CD8-positive, alpha-beta memory T cell (primary cell): ENCODE results near the gene MEN1. TPM values are rescaled to one million over a fixed set of nuclear protein-coding genes. Genes with fewer than 3 reads are reported as not detected.

Source experiments
- CTCF ChIA-PET: fragments of 350-600 bp; sonication (Branson Sonifier 250); formaldehyde crosslinking; loops from one replicate; lab custom pipeline; 2021; ENCODE audit warnings: antibody characterized with exemption; lab: Charles Lee
- POLR2A ChIA-PET: fragments of 350-600 bp; sonication (Branson Sonifier 250); formaldehyde crosslinking; loops from one replicate; lab custom pipeline; 2021; ENCODE audit warnings: antibody characterized with exemption; lab: Charles Lee
- DNase-seq, 5 donors: peaks; one replicate each; pipeline versions ENCODE4 v3.0.0 to v3.0.0-alpha.2; 2020 to 2022; ENCODE audit warnings: mixed read lengths in 1 of 5
- H3K27ac ChIP-seq: one replicate; pipeline ENCODE4 v1.7.0; 2013; ENCODE audit warnings: low read depth, mild to moderate bottlenecking, low read length, moderate library complexity
- H3K27me3 ChIP-seq: 2 replicates; pipeline ENCODE4 v1.7.0; 2013; ENCODE audit warnings: low read length, mild to moderate bottlenecking; ENCODE audit not compliant: insufficient read depth, poor library complexity, severe bottlenecking
- H3K36me3 ChIP-seq: 2 replicates; pipeline ENCODE4 v1.7.0; 2013; ENCODE audit warnings: mild to moderate bottlenecking, low read length, moderate library complexity; ENCODE audit not compliant: insufficient read depth
- H3K4me1 ChIP-seq: 2 replicates; pipeline ENCODE4 v1.7.0; 2013; ENCODE audit warnings: mild to moderate bottlenecking, low read length, moderate library complexity; ENCODE audit not compliant: insufficient read depth
- H3K4me3 ChIP-seq: 2 replicates; pipeline ENCODE4 v1.7.0; 2013; ENCODE audit warnings: mild to moderate bottlenecking, low read length
- H3K9me3 ChIP-seq: 2 replicates; pipeline ENCODE4 v1.7.0; 2013; ENCODE audit warnings: mild to moderate bottlenecking, low read length
- H3K27ac Mint-ChIP-seq, 8 donors: one replicate each; pipeline ENCODE4 v1.8.0; 2020 to 2021; ENCODE audit warnings: mixed read lengths in 8 of 8, mild to moderate bottlenecking in 6 of 8, inconsistent platforms in 3 of 8, moderate library complexity in 3 of 8
- H3K27me3 Mint-ChIP-seq, 2 donors: one replicate each; pipeline ENCODE4 v1.8.0; 2020 to 2021; ENCODE audit warnings: mixed read lengths in 2 of 2, mild to moderate bottlenecking in 1 of 2, moderate library complexity in 1 of 2
- H3K36me3 Mint-ChIP-seq, 3 donors: one replicate each; pipeline ENCODE4 v1.8.0; 2020 to 2021; ENCODE audit warnings: mixed read lengths in 3 of 3, inconsistent platforms in 1 of 3, mild to moderate bottlenecking in 1 of 3
- H3K4me1 Mint-ChIP-seq, 3 donors: one replicate each; pipeline ENCODE4 v1.8.0; 2020 to 2021; ENCODE audit warnings: mixed read lengths in 3 of 3, inconsistent platforms in 1 of 3, mild to moderate bottlenecking in 1 of 3
- H3K4me3 Mint-ChIP-seq, 7 donors: one replicate each; pipeline ENCODE4 v1.8.0; 2020 to 2021; ENCODE audit warnings: mixed read lengths in 7 of 7, mild to moderate bottlenecking in 6 of 7, moderate library complexity in 4 of 7, inconsistent platforms in 2 of 7
- H3K9me3 Mint-ChIP-seq, 5 donors: one replicate each; pipeline ENCODE4 v1.8.0; 2020 to 2022; ENCODE audit warnings: mixed read lengths in 5 of 5, mild to moderate bottlenecking in 3 of 5, moderate library complexity in 2 of 5, inconsistent platforms in 1 of 5
- polyA plus RNA-seq: library from polyadenylated mRNA; unstranded; fragments of 300-500 nt; fragmentation: Illumina TruSeq; gene quantifications from one replicate; pipeline ENCODE4 v1.2.3, GENCODE V29; 2021
- total RNA-seq, 2 experiments: library from RNA; stranded (reverse); gene quantifications; one replicate each; pipeline ENCODE4 v1.2.3, GENCODE V29; 2021

Gene MEN1
- total and polyA plus RNA-seq, 3 experiments from 2014 or later = 45.0 to 47.7 (median 45.8) TPM

DNA sequence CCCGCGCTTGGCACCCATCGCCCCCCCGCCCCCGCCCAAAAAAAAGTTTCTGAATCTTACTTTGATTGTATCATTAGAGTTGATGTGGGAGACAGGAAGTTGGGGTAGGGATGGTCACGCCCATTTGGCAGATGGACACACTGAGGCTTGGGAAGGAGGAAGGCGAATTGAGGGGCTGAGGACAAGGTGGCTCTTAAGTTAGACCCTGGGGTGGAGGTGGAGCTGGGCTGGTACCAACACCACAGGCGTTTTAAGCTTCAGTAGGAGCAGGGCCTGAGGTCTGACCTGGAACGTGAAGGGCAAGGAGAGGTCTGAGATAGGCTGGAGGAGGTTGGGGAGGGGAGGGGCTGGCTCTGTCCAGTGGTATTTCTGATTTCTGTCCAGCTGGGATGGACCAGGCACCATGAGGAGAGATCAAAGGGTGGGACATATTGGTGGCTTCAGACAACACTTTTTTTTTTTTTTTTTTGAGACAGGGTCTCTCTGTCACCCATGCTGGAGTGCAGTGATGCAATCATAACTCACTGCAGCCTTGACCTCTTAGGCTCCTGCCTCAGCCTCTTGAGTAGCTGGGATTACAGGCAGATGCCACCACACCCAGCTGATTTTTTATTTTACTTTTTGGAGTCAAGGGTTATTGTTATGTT, 34.9 kb upstream of the MEN1 start:
- ChIA-PET POLR2A (interaction anchor here (0.7 to 1.5 kb wide), 6 partner anchors 20 to 101 kb away, joined by 3 to 7 read pairs (median 4); partner anchors contain the start of genes EHD1, RASGRP2 and SF1), CTCF (interaction anchor here (0.6 to 32.1 kb wide), 7 partner anchors 18 to 660 kb away, joined by 3 to 1256 read pairs (median 7); partner anchors contain the start of genes EHD1 and RASGRP2)
- Mint-ChIP-seq H3K4me3 (peak overlapping the region; percentile 32 to 80 (median 69)), H3K27ac (peak overlapping the region; percentile 50 to 91 (median 78)), H3K4me1 (peaks cover 36 to 50% (median 44%) of the 10 kb centered on the region in 3 donors), H3K9me3 (no peaks in the 10 kb centered on the region), H3K36me3 (peaks cover 0 to 1% (median 0%) of the 10 kb centered on the region in 3 donors), H3K27me3 (no peaks in the 10 kb centered on the region)
- no peak for DNase-seq
- Histone ChIP-seq H3K27ac (peak overlapping the region; percentile 38), H3K27me3 (no peaks in the 10 kb centered on the region), H3K9me3 (no peaks in the 10 kb centered on the region), H3K36me3 (no peaks in the 10 kb centered on the region), H3K4me3 (peak overlapping the region; percentile 60), H3K4me1 (peaks cover 47% of the 10 kb centered on the region)

DNA sequence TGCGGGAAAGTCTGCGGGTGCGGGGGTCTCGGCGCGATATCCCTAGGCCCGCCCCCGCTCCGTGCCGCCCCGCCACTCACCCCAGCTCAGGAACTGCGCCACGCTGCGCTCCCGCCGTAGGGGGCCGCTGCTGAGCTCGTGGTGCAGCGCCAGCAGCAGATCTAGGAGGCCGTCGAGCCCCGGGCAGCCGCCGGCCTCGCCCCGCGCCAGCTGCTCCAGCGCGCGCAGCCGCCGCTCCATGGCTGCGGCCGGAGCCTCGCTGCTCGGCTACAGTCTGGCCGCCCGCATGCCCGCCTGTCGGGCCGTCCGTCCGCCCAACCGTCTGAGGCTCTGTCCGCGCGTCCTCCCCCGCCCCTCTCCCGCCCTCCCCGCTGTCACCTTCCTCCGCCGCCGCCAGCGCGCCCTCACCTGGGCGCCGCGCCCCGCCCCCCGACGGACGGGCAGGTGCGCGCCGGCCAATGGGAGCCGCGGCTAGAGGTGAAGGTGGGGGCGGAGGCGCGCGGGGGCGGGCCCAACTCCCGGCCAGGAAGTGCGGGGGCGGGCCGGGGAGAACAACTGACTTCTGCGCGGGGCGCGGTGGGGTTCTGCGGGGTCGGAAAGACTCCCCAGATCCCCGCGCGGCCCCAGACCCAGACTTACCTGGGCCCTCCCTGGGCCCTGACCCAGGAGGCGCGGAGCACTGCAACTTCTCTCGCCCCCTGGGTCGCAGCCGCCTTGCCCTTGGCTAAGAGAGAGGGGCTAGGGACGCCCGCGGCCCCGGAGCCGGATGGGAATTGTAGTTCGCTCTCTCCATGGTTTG, 34.2 kb upstream of the MEN1 start, which contains the start of gene CDC42BPG:
Gene CDC42BPG, minus strand, starts transcription at position 324 of the 799 bp plus-strand sequence. Its CDS starts 84 bp downstream, at position 240.
- H3K9me3 Mint-ChIP-seq = no peaks in the 10 kb centered on the region
- peaks cover 43% of the 10 kb centered on the region for H3K4me1 ChIP-seq
- H3K4me1 Mint-ChIP-seq = peaks cover 33 to 42% (median 37%) of the 10 kb centered on the region in 3 donors
- no peaks in the 10 kb centered on the region for H3K9me3 ChIP-seq
- DNase-seq = peak; percentile 65 to 83 (median 74)
- ChIA-PET CTCF (interaction anchor here (0.7 to 32.1 kb wide), 14 partner anchors 8 to 180 kb away, joined by 3 to 1256 read pairs (median 3); partner anchors contain the start of genes EHD1, MEN1 and RASGRP2), POLR2A (interaction anchor here (0.7 to 1.5 kb wide), 13 partner anchors 9 to 170 kb away, joined by 3 to 7 read pairs (median 4); partner anchors contain the start of genes ARL2, EHD1, MEN1 and RASGRP2)
- peak within 1 kb of the TSS; percentile 77 to 90 (median 85) for H3K4me3 Mint-ChIP-seq
- no peaks in the 10 kb centered on the region for H3K36me3 ChIP-seq
- peak within 1 kb of the TSS; percentile 53 to 93 (median 81) for H3K27ac Mint-ChIP-seq
- peak within 1 kb of the TSS; percentile 60 for H3K4me3 ChIP-seq
- H3K27ac ChIP-seq = peak within 1 kb of the TSS; percentile 47
- H3K27me3 Mint-ChIP-seq = no peaks in the 10 kb centered on the region
- peaks cover 0 to 4% (median 0%) of the 10 kb centered on the region in 3 donors for H3K36me3 Mint-ChIP-seq
- no peaks in the 10 kb centered on the region for H3K27me3 ChIP-seq

DNA sequence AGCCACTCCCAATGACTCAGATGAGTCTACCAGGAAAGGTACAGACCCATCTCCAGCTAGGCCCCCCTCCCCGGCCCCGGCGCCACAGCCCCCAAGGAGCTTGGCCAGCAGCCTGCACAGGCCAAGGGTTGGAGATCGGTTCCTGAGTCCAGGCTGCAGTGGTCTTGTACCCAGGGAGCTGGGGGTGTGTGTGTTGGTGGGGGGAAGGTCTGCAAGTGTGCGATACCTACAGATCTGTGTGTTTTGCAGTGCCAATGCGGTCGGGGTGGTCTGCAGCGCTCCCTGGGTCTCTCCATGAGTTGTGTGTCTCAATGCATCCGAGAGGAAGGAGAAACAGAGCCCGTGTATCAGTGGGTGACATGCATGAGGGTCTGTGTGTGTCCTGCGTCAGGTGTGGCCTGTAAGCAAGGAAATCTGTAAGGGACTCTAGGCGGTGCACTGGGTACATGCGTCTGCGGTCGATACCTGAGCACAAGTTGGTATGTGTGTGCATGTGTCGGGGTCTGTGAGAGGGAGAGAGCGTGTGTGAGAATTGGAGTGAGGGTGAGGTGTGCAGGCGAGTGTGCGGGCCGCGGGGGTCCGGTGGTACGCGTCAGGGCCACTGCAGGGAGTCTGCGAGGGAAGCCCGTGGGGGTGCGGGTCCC, 33.5 kb upstream of the MEN1 start:
- no peaks in the 10 kb centered on the region for H3K27me3 ChIP-seq
- no peaks in the 10 kb centered on the region for H3K27me3 Mint-ChIP-seq
- H3K9me3 Mint-ChIP-seq = no peaks in the 10 kb centered on the region
- H3K27ac Mint-ChIP-seq = peak overlapping the region in 6 of 8 donors; percentile 53 to 93 (median 74)
- peak overlapping the region; percentile 60 for H3K4me3 ChIP-seq
- peaks cover 28 to 35% (median 30%) of the 10 kb centered on the region in 3 donors for H3K4me1 Mint-ChIP-seq
- ChIA-PET POLR2A (interaction anchor here (0.6 to 1.5 kb wide), 12 partner anchors 9 to 543 kb away, joined by 3 to 7 read pairs (median 4); partner anchors contain the start of genes ARL2, EHD1, MEN1 and RASGRP2), CTCF (interaction anchor here (0.7 to 32.1 kb wide), 13 partner anchors 8 to 181 kb away, joined by 3 to 1256 read pairs (median 3); partner anchors contain the start of genes EHD1, MEN1 and RASGRP2)
- H3K36me3 ChIP-seq = no peaks in the 10 kb centered on the region
- peak overlapping the region; percentile 77 to 90 (median 85) for H3K4me3 Mint-ChIP-seq
- H3K9me3 ChIP-seq = no peaks in the 10 kb centered on the region
- peaks cover 0 to 9% (median 0%) of the 10 kb centered on the region in 3 donors for H3K36me3 Mint-ChIP-seq
- peak in 1 of 5 donors; percentile 25 for DNase-seq
- H3K27ac ChIP-seq = peak overlapping the region; percentile 47
- peaks cover 35% of the 10 kb centered on the region for H3K4me1 ChIP-seq

DNA sequence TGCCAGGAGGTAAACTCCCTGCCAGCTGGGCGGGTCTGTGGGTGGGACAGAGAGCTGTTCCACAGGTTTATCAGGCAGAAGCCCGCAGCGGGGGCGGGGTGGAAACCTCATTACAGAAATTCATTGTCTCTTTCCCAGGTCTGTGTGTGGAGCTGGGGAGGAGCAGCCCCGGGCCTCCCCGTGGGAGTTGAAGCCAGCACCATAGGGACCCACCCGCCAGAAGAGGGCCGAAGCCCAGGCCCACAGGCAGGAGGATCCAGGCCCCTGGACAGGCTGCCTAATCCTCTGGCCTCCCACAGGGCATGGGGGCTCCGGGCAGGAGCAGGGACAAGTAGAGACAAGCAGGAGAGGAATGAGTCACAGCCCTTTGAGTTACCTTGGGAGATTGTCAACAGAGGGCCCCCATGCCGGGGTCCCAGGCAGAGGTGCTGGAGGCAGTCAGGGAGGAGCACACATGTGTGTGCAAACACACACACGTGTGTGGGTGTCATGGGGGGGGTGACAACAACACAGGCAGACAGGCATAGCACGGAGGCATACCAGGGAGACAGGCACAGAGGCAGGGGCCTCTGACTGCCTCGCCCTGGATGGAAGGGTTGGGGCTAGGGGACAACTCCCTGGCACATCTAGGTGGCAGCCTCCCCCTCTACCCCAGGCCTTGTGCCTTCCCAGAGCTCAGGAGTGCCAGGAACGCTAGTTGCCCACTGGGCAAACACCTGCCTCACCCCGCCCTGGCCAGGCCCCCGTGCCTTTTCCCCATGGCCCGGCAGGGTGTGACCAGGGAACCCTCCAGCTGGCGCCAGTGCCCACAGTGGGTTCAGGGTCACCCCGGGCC, 32.7 kb upstream of the MEN1 start:
- POLR2A ChIA-PET = interaction anchor here (0.6 to 1.5 kb wide), 3 partner anchors 98 to 542 kb away, joined by 3 to 6 read pairs (median 4); partner anchors contain the start of gene RASGRP2
- no peak for DNase-seq
- Mint-ChIP-seq H3K4me1 (peaks cover 20 to 28% (median 22%) of the 10 kb centered on the region in 3 donors), H3K27me3 (no peaks in the 10 kb centered on the region), H3K9me3 (no peaks in the 10 kb centered on the region), H3K36me3 (peaks cover 0 to 12% (median 0%) of the 10 kb centered on the region in 3 donors), H3K4me3 (peak overlapping the region; percentile 36 to 85 (median 76)), H3K27ac (peak overlapping the region in 3 of 8 donors; percentile 68 to 83 (median 70))
- Histone ChIP-seq H3K9me3 (no peaks in the 10 kb centered on the region), H3K4me1 (peaks cover 28% of the 10 kb centered on the region), H3K27me3 (no peaks in the 10 kb centered on the region), H3K4me3 (no peak overlapping the region), H3K27ac (peak overlapping the region; percentile 47), H3K36me3 (no peaks in the 10 kb centered on the region)
- CTCF ChIA-PET = interaction anchor here (0.7 to 32.1 kb wide), 4 partner anchors 20 to 58 kb away, joined by 3 to 1256 read pairs (median 160); partner anchors contain the start of genes EHD1 and MEN1

DNA sequence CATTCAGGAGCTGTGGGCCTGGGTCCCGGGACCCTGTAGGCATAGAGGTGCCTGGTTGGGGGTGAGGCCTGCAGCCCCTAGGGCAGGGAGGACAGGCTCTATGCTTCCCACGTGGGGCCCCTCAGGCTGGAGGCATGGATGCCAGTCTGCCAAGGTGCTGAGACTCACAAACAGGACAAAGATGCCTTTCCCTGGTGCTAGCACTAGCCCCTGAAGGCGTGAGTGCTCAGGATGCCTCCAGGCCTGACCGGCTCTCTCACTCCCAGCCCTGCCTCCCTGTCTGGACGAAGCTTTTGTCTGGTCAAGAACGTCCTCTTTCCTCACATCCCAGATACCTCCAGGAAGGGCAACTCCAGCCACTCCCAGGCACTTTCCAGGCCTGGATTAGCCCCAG, 32.0 kb upstream of the MEN1 start:
- Histone ChIP-seq H3K27me3 (no peaks in the 10 kb centered on the region), H3K9me3 (no peaks in the 10 kb centered on the region), H3K4me1 (peaks cover 21% of the 10 kb centered on the region), H3K36me3 (no peaks in the 10 kb centered on the region), H3K4me3 (no peak overlapping the region), H3K27ac (peak overlapping the region; percentile 47)
- no peak for DNase-seq
- Mint-ChIP-seq H3K9me3 (no peaks in the 10 kb centered on the region), H3K36me3 (peaks cover 0 to 13% (median 0%) of the 10 kb centered on the region in 3 donors), H3K4me1 (peaks cover 17 to 23% (median 18%) of the 10 kb centered on the region in 3 donors), H3K27me3 (no peaks in the 10 kb centered on the region), H3K27ac (no peak overlapping the region), H3K4me3 (peak overlapping the region in 1 of 7 donors; percentile 54)
- POLR2A ChIA-PET = no interaction called here
- CTCF ChIA-PET = interaction anchor here (1.4 to 32.1 kb wide), 3 partner anchors 21 to 44 kb away, joined by 3 to 1256 read pairs (median 318); partner anchors contain the start of genes EHD1 and MEN1

DNA sequence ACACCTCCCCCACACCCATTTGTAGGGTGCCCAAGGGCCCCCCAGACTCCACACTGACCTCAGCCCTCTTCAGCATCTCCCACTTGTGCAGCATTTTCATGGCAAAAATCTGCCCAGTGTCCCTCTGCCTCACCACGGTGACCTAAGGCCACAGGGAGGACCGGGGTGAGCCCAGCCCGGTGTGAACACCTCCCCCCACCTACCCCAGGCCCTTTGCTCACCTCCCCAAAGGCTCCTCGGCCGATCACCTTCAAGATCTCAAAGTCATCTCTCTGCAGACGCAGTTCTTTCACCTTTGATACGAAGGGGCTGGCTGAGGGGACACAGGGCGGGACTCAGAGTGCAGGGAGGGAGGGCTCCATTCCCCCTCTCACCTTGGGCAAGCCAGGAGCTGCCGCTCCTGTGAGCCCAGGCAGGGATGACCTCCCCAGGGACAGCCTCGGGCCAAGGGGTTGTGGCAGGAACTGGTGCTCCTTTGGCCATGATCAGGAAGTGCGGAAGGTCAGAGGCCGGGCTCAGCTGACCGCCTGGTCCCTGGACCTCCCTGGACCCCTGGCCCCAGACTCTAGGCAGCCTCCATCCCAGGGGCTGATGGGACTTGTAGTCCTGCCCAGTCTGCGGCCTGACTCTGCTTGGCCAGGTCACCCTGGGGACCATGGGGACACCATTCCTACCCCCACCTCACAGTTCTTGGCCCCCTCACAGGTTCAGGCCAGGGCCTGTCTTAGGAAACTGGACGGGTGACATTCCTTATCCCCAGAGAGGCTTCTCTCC, 31.4 kb upstream of the MEN1 start:
- Mint-ChIP-seq H3K27ac (peak overlapping the region in 1 of 8 donors; percentile 81), H3K36me3 (peaks cover 0 to 13% (median 0%) of the 10 kb centered on the region in 3 donors), H3K4me1 (peaks cover 13 to 18% (median 13%) of the 10 kb centered on the region in 3 donors), H3K27me3 (no peaks in the 10 kb centered on the region), H3K9me3 (no peaks in the 10 kb centered on the region), H3K4me3 (no peak overlapping the region)
- H3K27ac ChIP-seq = peak overlapping the region; percentile 47
- POLR2A ChIA-PET = no interaction called here
- CTCF ChIA-PET = interaction anchor here (15.6 to 32.1 kb wide), 2 partner anchors 22 to 44 kb away, joined by 318 to 1256 read pairs; partner anchors contain the start of gene EHD1
- no peaks in the 10 kb centered on the region for H3K36me3 ChIP-seq
- H3K4me3 ChIP-seq = no peak overlapping the region
- no peaks in the 10 kb centered on the region for H3K27me3 ChIP-seq
- peaks cover 15% of the 10 kb centered on the region for H3K4me1 ChIP-seq
- DNase-seq = no peak
- no peaks in the 10 kb centered on the region for H3K9me3 ChIP-seq
